K562 (cell line): ENCODE results near the gene ICE2. TPM values are rescaled to one million over a fixed set of nuclear protein-coding genes. Genes with fewer than 3 reads are reported as not detected.

ENCODE experiments used
- CC2D1A ChIP-seq: fragments of 450-650 bp; IDR thresholded peaks from 2 replicates; pipeline ENCODE4 v1.6.1; 2017; ENCODE audit warnings: mild to moderate bottlenecking
- CHCHD3 ChIP-seq: fragments of 250-450 bp; sonication (Bioruptor Pico); IDR thresholded peaks from 2 replicates; pipeline ENCODE4 v2.1.2; 2022; ENCODE audit warnings: mild to moderate bottlenecking
- E2F4 ChIP-seq: sonication (generic); formaldehyde crosslinking; IDR thresholded peaks from 2 replicates; pipeline ENCODE4 v1.8.0; 2022; ENCODE audit warnings: mild to moderate bottlenecking, low read depth, missing genetic modification reagents
- GATAD2B ChIP-seq: fragments of 450-650 bp; IDR thresholded peaks from 2 replicates; pipeline ENCODE4 v1.6.1; 2017; ENCODE audit warnings: mild to moderate bottlenecking, borderline replicate concordance
- GTF2A2 ChIP-seq: IDR thresholded peaks from 2 replicates; pipeline ENCODE4 v1.6.1; 2016; ENCODE audit warnings: mild to moderate bottlenecking, missing genetic modification characterization, missing compliant biosample characterization
- HCFC1 ChIP-seq: IDR thresholded peaks from 2 replicates; pipeline ENCODE4 v1.6.1; 2012; ENCODE audit warnings: low read depth, low read length, improper control_type of control experiment
- HMG20B ChIP-seq: fragments of 250-450 bp; sonication (Bioruptor Pico); IDR thresholded peaks from 2 replicates; pipeline ENCODE4 v1.5.0; 2021; ENCODE audit warnings: mild to moderate bottlenecking
- HNRNPL ChIP-seq: fragments of 200-400 bp; formaldehyde crosslinking; IDR thresholded peaks from 2 replicates; pipeline ENCODE4 v1.6.1; 2017; ENCODE audit warnings: low read depth, mild to moderate bottlenecking, low read length
- KDM1A ChIP-seq, 2 experiments: fragments of 450-650 bp; IDR thresholded peaks; 2 replicates each; pipeline ENCODE4 v1.6.1; 2016; ENCODE audit warnings: mild to moderate bottlenecking in 2 of 2
- KDM5B ChIP-seq: fragments of 200-600 bp; sonication (generic); IDR thresholded peaks from 2 replicates; pipeline ENCODE4 v1.6.1; 2012; ENCODE audit warnings: low read depth, mild to moderate bottlenecking, moderate library complexity, low read length, control low read depth, inconsistent platforms; ENCODE audit not compliant: insufficient replicate concordance
- KLF16 ChIP-seq: IDR thresholded peaks from 2 replicates; pipeline ENCODE4 v1.6.1; 2016; ENCODE audit warnings: antibody characterized with exemption
- MXD1 ChIP-seq: fragments of 250-450 bp; sonication (Bioruptor Pico); IDR thresholded peaks from 2 replicates; pipeline ENCODE4 v1.8.0; 2021; ENCODE audit warnings: borderline replicate concordance, mild to moderate bottlenecking, moderate library complexity; ENCODE audit not compliant: poor library complexity, severe bottlenecking
- SAFB2 ChIP-seq: fragments of 200-400 bp; formaldehyde crosslinking; IDR thresholded peaks from 2 replicates; pipeline ENCODE4 v1.6.1; 2018; ENCODE audit warnings: borderline replicate concordance, low read length, low read depth, moderate library complexity; ENCODE audit not compliant: severe bottlenecking
- SMAD3 ChIP-seq: fragments of 450-650 bp; formaldehyde crosslinking; conservative IDR thresholded peaks from 2 replicates; pipeline ENCODE4 v1.4.0; 2020; ENCODE audit warnings: mild to moderate bottlenecking
- SNIP1 ChIP-seq: fragments of 450-650 bp; IDR thresholded peaks from 2 replicates; pipeline ENCODE4 v1.7.1; 2017; ENCODE audit warnings: low read depth, mild to moderate bottlenecking
- ZBTB17 ChIP-seq: fragments of 450-650 bp; formaldehyde crosslinking; IDR thresholded peaks from 2 replicates; pipeline ENCODE4 v1.4.0; 2020; ENCODE audit warnings: mild to moderate bottlenecking
- ZNF124 ChIP-seq: sonication (generic); formaldehyde crosslinking; IDR thresholded peaks from 2 replicates; pipeline ENCODE4 v1.8.1; 2022; ENCODE audit warnings: missing genetic modification reagents
- ZNF197 ChIP-seq: fragments of 200-800 bp; sonication (Bioruptor generic); IDR thresholded peaks from 2 replicates; pipeline ENCODE4 v1.6.1; 2016; ENCODE audit warnings: low read depth, missing genetic modification characterization, missing compliant biosample characterization
- ZNF395 ChIP-seq: fragments of 200-800 bp; sonication (Bioruptor generic); IDR thresholded peaks from 2 replicates; pipeline ENCODE4 v1.6.1; 2017; ENCODE audit warnings: missing genetic modification characterization, missing compliant biosample characterization
- polyA plus RNA-seq, 8 experiments: library from polyadenylated mRNA; depleted of rRNA in 4 of 8; stranded (reverse) in 5 of 8; unstranded in 3 of 8; fragments of >200 nt; fragmentation: Nextera tagmentation in 2 of 8; fragmentation: Illumina TruSeq in 1 of 8; extraction: Ambion mirVana in 2 of 8; extraction: Trizol in 1 of 8; gene quantifications; 2 replicates each; pipeline versions ENCODE4 v1.2.1 to v1.2.3, GENCODE V29; 2011 to 2014; ENCODE audit warnings: inconsistent platforms in 1 of 8, missing spikeins in 1 of 8
- total RNA-seq, 7 experiments: library from RNA; depleted of rRNA in 6 of 7; stranded (reverse); fragments of >200 nt in 6 of 7; fragmentation: Illumina TruSeq in 2 of 7; extraction: Trizol in 2 of 7; gene quantifications; 2 replicates each; pipeline versions ENCODE4 v1.2.1 to v1.2.3, GENCODE V29; 2011 to 2021; ENCODE audit warnings: low replicate concordance in 1 of 7

Gene ICE2
- total and polyA plus RNA-seq, 9 of the 15 experiments (the other 6 are each of a cell fraction or from before 2014, with no cell fraction given) = 21.8 to 87.9 (median 58.1) TPM

GRCh38 chr15:60478566-60479360, at the start of gene ICE2 (continued):
- TF ChIP-seq CHCHD3 (CRISPR knock-in tag) (0 out of 2 replicates have a peak, but pooled peaks have one; percentile 53), GTF2A2 (tag) (no peak), ZNF124 (CRISPR knock-in tag) (no peak), HCFC1 (peak; percentile 77), HMG20B (no peak), CC2D1A (no peak), E2F4 (peak; percentile 80), MXD1 (CRISPR knock-in tag) (peak; percentile 68), KDM5B (peak; percentile 96), ZNF395 (CRISPR knock-in tag) (peak; percentile 60; the same call in 1 of the 2 replicates), KDM1A (IDR thresholded peaks at IDR 0.05) (no peak), GATAD2B (no peak), ZBTB17 (CRISPR knock-in tag) (no peak), SNIP1 (no peak), KLF16 (no peak), SMAD3 (CRISPR knock-in tag) (0 out of 2 replicates have a peak, but pooled peaks have one; percentile 8), HNRNPL (peak; percentile 84), SAFB2 (no peak), ZNF197 (CRISPR knock-in tag) (peak; percentile 42; the same call in 1 of the 2 replicates)
